Nephron (organoid): ENCODE results near the gene CTNND2.

Source experiments
- H3K27ac Mint-ChIP-seq, 3 experiments: 2 replicates each; pipeline ENCODE4 v1.8.0; 2020; ENCODE audit warnings: mixed read lengths in 3 of 3, mild to moderate bottlenecking in 2 of 3, moderate library complexity in 1 of 3
- H3K27me3 Mint-ChIP-seq: 2 replicates; pipeline ENCODE4 v1.8.0; 2021; ENCODE audit warnings: low read depth, mild to moderate bottlenecking, moderate library complexity, mixed read lengths
- H3K36me3 Mint-ChIP-seq: 2 replicates; pipeline ENCODE4 v1.8.0; 2020; ENCODE audit warnings: low read depth, mixed read lengths
- H3K4me1 Mint-ChIP-seq: 2 replicates; pipeline ENCODE4 v1.8.0; 2020; ENCODE audit warnings: mixed read lengths
- H3K4me3 Mint-ChIP-seq, 3 experiments: 2 replicates each; pipeline ENCODE4 v1.8.0; 2020; ENCODE audit warnings: mild to moderate bottlenecking in 3 of 3, mixed read lengths in 3 of 3, moderate library complexity in 2 of 3
- H3K9me3 Mint-ChIP-seq: 2 replicates; pipeline ENCODE4 v1.8.0; 2020; ENCODE audit warnings: mixed read lengths
- CTCF ChIP-seq, 3 experiments: fragments of 200-600 bp; sonication (generic); IDR thresholded peaks; one replicate each; pipeline ENCODE4 v1.5.0; 2021; ENCODE audit warnings: antibody characterized with exemption in 3 of 3; ENCODE audit not compliant: unreplicated experiment in 3 of 3

CTNND2 gene

GRCh38 chr5:11443831-11444230, 460.4 kb downstream of the CTNND2 start:
- H3K36me3 Mint-ChIP-seq, result no peaks in the 10 kb centered on the region
- no peak for TF ChIP-seq CTCF (IDR thresholded peaks at IDR 0.05; ENCODE audit: unreplicated experiment in 3 of 3)
- H3K27me3 Mint-ChIP-seq, result no peaks in the 10 kb centered on the region
- H3K27ac Mint-ChIP-seq, result no peak overlapping the region
- no peak overlapping the region for H3K4me3 Mint-ChIP-seq
- H3K9me3 Mint-ChIP-seq, result no peaks in the 10 kb centered on the region
- no peaks in the 10 kb centered on the region for H3K4me1 Mint-ChIP-seq

- no peaks in the 10 kb centered on the region for H3K4me1 Mint-ChIP-seq
- no peaks in the 10 kb centered on the region for H3K27me3 Mint-ChIP-seq
- no peaks in the 10 kb centered on the region for H3K9me3 Mint-ChIP-seq
- no peak overlapping the region for H3K4me3 Mint-ChIP-seq
- H3K27ac Mint-ChIP-seq, result no peak overlapping the region
- TF ChIP-seq CTCF (IDR thresholded peaks at IDR 0.05; ENCODE audit: unreplicated experiment in 3 of 3), result no peak
- no peaks in the 10 kb centered on the region for H3K36me3 Mint-ChIP-seq
Observed at GRCh38 chr5:11432116-11432515, 472.1 kb downstream of the CTNND2 start.

- H3K27me3 Mint-ChIP-seq, result peaks cover 4% of the 10 kb centered on the region
- no peak overlapping the region for H3K27ac Mint-ChIP-seq
- no peak overlapping the region for H3K4me3 Mint-ChIP-seq
- no peaks in the 10 kb centered on the region for H3K4me1 Mint-ChIP-seq
- TF ChIP-seq CTCF (IDR thresholded peaks at IDR 0.05; ENCODE audit: unreplicated experiment in 3 of 3), result no peak
- H3K9me3 Mint-ChIP-seq, result no peaks in the 10 kb centered on the region
- no peaks in the 10 kb centered on the region for H3K36me3 Mint-ChIP-seq
Observed at GRCh38 chr5:11429254-11429653, 475.0 kb downstream of the CTNND2 start.

GRCh38 chr5:11427569-11427968, 476.7 kb downstream of the CTNND2 start:
- Mint-ChIP-seq H3K4me1 (no peaks in the 10 kb centered on the region), H3K9me3 (no peaks in the 10 kb centered on the region), H3K27ac (no peak overlapping the region), H3K27me3 (peaks cover 4% of the 10 kb centered on the region), H3K4me3 (no peak overlapping the region), H3K36me3 (no peaks in the 10 kb centered on the region)
- no peak for TF ChIP-seq CTCF (IDR thresholded peaks at IDR 0.05; ENCODE audit: unreplicated experiment in 3 of 3)

GRCh38 chr5:11426442-11426841, 477.8 kb downstream of the CTNND2 start:
- no peaks in the 10 kb centered on the region for H3K4me1 Mint-ChIP-seq
- no peaks in the 10 kb centered on the region for H3K36me3 Mint-ChIP-seq
- TF ChIP-seq CTCF (IDR thresholded peaks at IDR 0.05; ENCODE audit: unreplicated experiment in 3 of 3), result no peak
- no peak overlapping the region for H3K4me3 Mint-ChIP-seq
- no peak overlapping the region for H3K27ac Mint-ChIP-seq
- no peaks in the 10 kb centered on the region for H3K9me3 Mint-ChIP-seq
- peaks cover 4% of the 10 kb centered on the region for H3K27me3 Mint-ChIP-seq

DNA sequence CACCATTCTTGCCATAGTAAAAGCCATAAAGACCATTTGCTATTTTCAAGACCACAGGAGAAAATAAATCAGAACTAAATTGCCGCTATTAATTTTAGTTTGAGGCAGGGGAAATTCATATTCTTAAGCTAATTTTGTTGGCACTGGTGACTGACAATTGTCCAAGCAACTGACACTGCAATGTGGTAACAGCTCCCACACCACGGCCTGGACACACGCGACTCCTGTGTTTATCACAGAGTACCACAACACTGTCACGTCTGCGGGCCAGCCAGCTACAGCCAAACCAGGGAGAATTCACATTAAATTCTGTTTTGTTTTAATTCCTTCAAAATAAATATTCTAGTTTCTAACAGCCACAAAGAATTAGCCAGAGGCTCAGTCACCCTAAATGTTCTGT, 481.9 kb downstream of the CTNND2 start:
- no peak overlapping the region for H3K27ac Mint-ChIP-seq
- no peak for TF ChIP-seq CTCF (IDR thresholded peaks at IDR 0.05; ENCODE audit: unreplicated experiment in 3 of 3)
- no peak overlapping the region for H3K4me3 Mint-ChIP-seq

More for the DNA sequence above, 481.9 kb downstream of the CTNND2 start:
- Mint-ChIP-seq H3K9me3 (peaks cover 1% of the 10 kb centered on the region), H3K4me1 (no peaks in the 10 kb centered on the region), H3K27me3 (peaks cover 4% of the 10 kb centered on the region), H3K36me3 (no peaks in the 10 kb centered on the region)
